HepG2 (cell line): ENCODE measurements around the gene FLRT2. TPM values are rescaled to one million over a fixed set of nuclear protein-coding genes. Genes with fewer than 3 reads are reported as not detected.
A peak's percentile ranks its signal among the peaks of the same experiment; 100 is the strongest.

Experiments used
- ARID5B ChIP-seq: IDR thresholded peaks from 2 replicates; pipeline ENCODE4 v1.4.0; 2020; ENCODE audit warnings: mild to moderate bottlenecking, missing genetic modification reagents
- CERS6 ChIP-seq: sonication (generic); formaldehyde crosslinking; IDR thresholded peaks from 2 replicates; pipeline ENCODE4 v1.5.0; 2020; ENCODE audit warnings: missing genetic modification reagents
- DPF2 ChIP-seq: sonication (generic); formaldehyde crosslinking; IDR thresholded peaks from 2 replicates; pipeline ENCODE4 v1.4.0; 2020; ENCODE audit warnings: mild to moderate bottlenecking, low read depth, missing genetic modification reagents, borderline replicate concordance
- ELF3 ChIP-seq: IDR thresholded peaks from 2 replicates; pipeline ENCODE4 v1.6.1; 2016; ENCODE audit warnings: missing genetic modification reagents, missing compliant biosample characterization
- ESRRA ChIP-seq: sonication (generic); formaldehyde crosslinking; IDR thresholded peaks from 2 replicates; pipeline ENCODE4 v1.5.1; 2020; ENCODE audit warnings: mild to moderate bottlenecking, low read depth, missing genetic modification reagents
- FOSL2 ChIP-seq: sonication (generic); formaldehyde crosslinking; IDR thresholded peaks from 2 replicates; pipeline ENCODE4 v1.4.0; 2020; ENCODE audit warnings: missing genetic modification reagents
- FOXA1 ChIP-seq, 2 experiments: fragments of 450-650 bp in 1 of 2; sonication (generic) in 1 of 2; formaldehyde crosslinking in 1 of 2; IDR thresholded peaks; 2 replicates each; pipeline versions ENCODE4 v1.4.0 to v1.6.1; 2016 to 2020; ENCODE audit warnings: missing genetic modification reagents in 1 of 2
- FOXA3 ChIP-seq: IDR thresholded peaks from 2 replicates; pipeline ENCODE4 v1.6.1; 2016; ENCODE audit warnings: missing genetic modification reagents, missing compliant biosample characterization
- IRF2 ChIP-seq: IDR thresholded peaks from 2 replicates; pipeline ENCODE4 v1.6.1; 2018; ENCODE audit warnings: missing genetic modification reagents, missing compliant biosample characterization
- KAT8 ChIP-seq: IDR thresholded peaks from 2 replicates; pipeline ENCODE4 v1.6.1; 2016; ENCODE audit warnings: missing genetic modification reagents, missing compliant biosample characterization
- KDM6A ChIP-seq: IDR thresholded peaks from 2 replicates; pipeline ENCODE4 v1.6.1; 2016; ENCODE audit warnings: low read depth
- KLF12 ChIP-seq: sonication (generic); formaldehyde crosslinking; IDR thresholded peaks from 2 replicates; pipeline ENCODE4 v1.4.0; 2020; ENCODE audit warnings: missing genetic modification reagents, borderline replicate concordance
- KLF16 ChIP-seq, 2 experiments: sonication (generic) in 1 of 2; formaldehyde crosslinking in 1 of 2; IDR thresholded peaks; 2 replicates each; pipeline versions ENCODE4 v1.6.1 to v1.8.0; 2016 to 2023; ENCODE audit warnings: missing genetic modification reagents in 2 of 2, missing compliant biosample characterization in 1 of 2
- MIER3 ChIP-seq: IDR thresholded peaks from 2 replicates; pipeline ENCODE4 v1.6.1; 2016; ENCODE audit warnings: missing compliant biosample characterization, borderline replicate concordance
- MIXL1 ChIP-seq: IDR thresholded peaks from 2 replicates; pipeline ENCODE4 v1.6.1; 2016
- MXD3 ChIP-seq: IDR thresholded peaks from 2 replicates; pipeline ENCODE4 v1.6.1; 2016; ENCODE audit warnings: mild to moderate bottlenecking, missing biosample characterization, missing genetic modification reagents
- NR2F1 ChIP-seq, 2 experiments: fragments of 450-650 bp in 1 of 2; formaldehyde crosslinking in 1 of 2; IDR thresholded peaks; 2 replicates each; pipeline versions ENCODE4 v1.5.0 to v1.6.1; 2016 to 2020; ENCODE audit warnings: mild to moderate bottlenecking in 1 of 2, missing compliant biosample characterization in 1 of 2, missing genetic modification reagents in 1 of 2, moderate library complexity in 1 of 2
- PPARG ChIP-seq: conservative IDR thresholded peaks from 2 replicates; pipeline ENCODE4 v1.6.1; 2016; ENCODE audit warnings: missing biosample characterization, missing genetic modification reagents
- RXRB ChIP-seq: IDR thresholded peaks from 2 replicates; pipeline ENCODE4 v1.6.1; 2016; ENCODE audit warnings: borderline replicate concordance, missing genetic modification reagents, missing compliant biosample characterization
- TARDBP ChIP-seq: sonication (generic); formaldehyde crosslinking; IDR thresholded peaks from 2 replicates; pipeline ENCODE4 v1.8.0; 2022; ENCODE audit warnings: mild to moderate bottlenecking, missing genetic modification reagents
- TERF1 ChIP-seq: sonication (generic); formaldehyde crosslinking; IDR thresholded peaks from 2 replicates; pipeline ENCODE4 v1.8.0; 2022; ENCODE audit warnings: mild to moderate bottlenecking, missing genetic modification reagents, moderate library complexity
- YEATS4 ChIP-seq: sonication (generic); formaldehyde crosslinking; IDR thresholded peaks from 2 replicates; pipeline ENCODE4 v1.4.0; 2020; ENCODE audit warnings: missing genetic modification reagents, borderline replicate concordance
- ZBTB20 ChIP-seq: sonication (generic); formaldehyde crosslinking; IDR thresholded peaks from 2 replicates; pipeline ENCODE4 v1.8.1; 2023; ENCODE audit warnings: missing genetic modification reagents, low read depth, mild to moderate bottlenecking, borderline replicate concordance
- ZNF614 ChIP-seq: IDR thresholded peaks from 2 replicates; pipeline ENCODE4 v1.6.1; 2018; ENCODE audit warnings: missing biosample characterization, missing genetic modification reagents, inconsistent platforms, borderline replicate concordance
- polyA plus RNA-seq, 8 experiments: library from polyadenylated mRNA; depleted of rRNA in 3 of 8; stranded (reverse) in 7 of 8; unstranded in 1 of 8; fragments of >200 nt; fragmentation: Illumina TruSeq in 4 of 8; extraction: Trizol in 4 of 8; gene quantifications; 2 replicates each; pipeline versions ENCODE4 v1.2.1 to v1.2.3, GENCODE V29; 2011 to 2016; ENCODE audit warnings: low read depth in 4 of 8, missing spikeins in 1 of 8, mixed read lengths in 1 of 8; ENCODE audit not compliant: insufficient read depth in 1 of 8
- total RNA-seq, 5 experiments: library from RNA; depleted of rRNA; stranded (reverse); fragments of >200 nt; fragmentation: Illumina TruSeq; extraction: Trizol; gene quantifications; 2 replicates each; pipeline ENCODE4 v1.2.3, GENCODE V29; 2016; ENCODE audit warnings: low read depth in 1 of 5

The FLRT2 gene
- total and polyA plus RNA-seq, 2 of the 13 experiments (the other 11 are each of a cell fraction or from before 2014, with no cell fraction given): not detected

- TF ChIP-seq IRF2 (CRISPR knock-in tag) (peak; percentile 69; the same call in 1 of the 2 replicates), KAT8 (no peak; the same call in 1 of the 2 replicates), YEATS4 (CRISPR knock-in tag) (0 out of 2 replicates have a peak, but pooled peaks have one; percentile 38), MIXL1 (CRISPR knock-in tag) (peak; percentile 99), TERF1 (CRISPR knock-in tag) (no peak), FOSL2 (CRISPR knock-in tag) (0 out of 2 replicates have a peak, but pooled peaks have one; percentile 40), ZNF614 (CRISPR knock-in tag) (0 out of 2 replicates have a peak, but pooled peaks have one; percentile 48), FOXA1 (IDR thresholded peaks at IDR 0.05) (peak; percentile 76), FOXA1 (CRISPR knock-in tag; IDR thresholded peaks at IDR 0.05) (peak; percentile 97), MIER3 (CRISPR knock-in tag) (peak; percentile 58; the same call in 1 of the 2 replicates), ELF3 (CRISPR knock-in tag) (peak; percentile 82; the same call in 1 of the 2 replicates), KDM6A (peak; percentile 77), TARDBP (CRISPR knock-in tag) (peak; percentile 76), CERS6 (no peak), PPARG (CRISPR knock-in tag) (peak; percentile 84), FOXA3 (CRISPR knock-in tag) (peak; percentile 98), MXD3 (CRISPR knock-in tag) (no peak), NR2F1 (CRISPR knock-in tag; IDR thresholded peaks at IDR 0.05) (peak in 1 of 2 experiments; percentile 31; a peak in 1 of 4 replicates), RXRB (CRISPR knock-in tag) (peak; percentile 72), ZBTB20 (peak; percentile 89; the same call in 1 of the 2 replicates), DPF2 (CRISPR knock-in tag) (peak; percentile 87), KLF16 (CRISPR knock-in tag; IDR thresholded peaks at IDR 0.05) (peak in 1 of 2 experiments; percentile 43; a peak in 1 of 4 replicates), ARID5B (CRISPR knock-in tag) (peak; percentile 97), KLF12 (CRISPR knock-in tag) (no peak), ESRRA (CRISPR knock-in tag) (0 out of 2 replicates have a peak, but pooled peaks have one; percentile 44)
These were observed 10.2 kb upstream of the FLRT2 start (continued) for GRCh38 chr14:85519661-85520305.
